ENCODE data around the gene PSMD6.

Gene PSMD6

GRCh38 chr3:64046592-64046991 lies 23.3 kb upstream of the PSMD6 start:
- DNase-seq (ENCODE audit: low read depth), result no peak

GRCh38 chr3:64042952-64043351 lies 19.7 kb upstream of the PSMD6 start:
- no peak for DNase-seq (ENCODE audit: low read depth)

GRCh38 chr3:64039981-64040733 lies 16.9 kb upstream of the PSMD6 start:
- DNase-seq (ENCODE audit: low read depth), result no peak

GRCh38 chr3:64039332-64039731 lies 16.0 kb upstream of the PSMD6 start:
- DNase-seq (ENCODE audit: low read depth), result no peak

- DNase-seq (ENCODE audit: low read depth), result no peak
These were observed 15.0 kb upstream of the PSMD6 start for GRCh38 chr3:64038253-64038767.

- DNase-seq (ENCODE audit: low read depth), result no peak
These were observed 13.8 kb upstream of the PSMD6 start for GRCh38 chr3:64037084-64037483.

GRCh38 chr3:64033069-64033468 lies 9.8 kb upstream of the PSMD6 start:
- DNase-seq (ENCODE audit: low read depth), result no peak

- DNase-seq (ENCODE audit: low read depth), result no peak
These were observed 8.5 kb upstream of the PSMD6 start for GRCh38 chr3:64031540-64032508.

- DNase-seq (ENCODE audit: low read depth), result peak; percentile 60
These were observed 7.4 kb upstream of the PSMD6 start for GRCh38 chr3:64030741-64031140.

- DNase-seq (ENCODE audit: low read depth), result no peak
These were observed 6.0 kb upstream of the PSMD6 start for GRCh38 chr3:64029287-64029686.

GRCh38 chr3:64028754-64029153 lies 5.5 kb upstream of the PSMD6 start:
- no peak for DNase-seq (ENCODE audit: low read depth)

- DNase-seq (ENCODE audit: low read depth), result no peak
These were observed 4.4 kb upstream of the PSMD6 start for GRCh38 chr3:64027658-64028057.

- DNase-seq (ENCODE audit: low read depth), result no peak
These were observed 3.1 kb upstream of the PSMD6 start for GRCh38 chr3:64026346-64026745.

GRCh38 chr3:64023861-64024223 lies 548 bp upstream of the PSMD6 start:
- DNase-seq (ENCODE audit: low read depth), result no peak

GRCh38 chr3:64022451-64023186 lies 675 bp downstream of the PSMD6 start:
- no peak for DNase-seq (ENCODE audit: low read depth)

GRCh38 chr3:64021922-64022321 lies 1.4 kb downstream of the PSMD6 start:
- no peak for DNase-seq (ENCODE audit: low read depth)

GRCh38 chr3:64019879-64020278 lies 3.4 kb downstream of the PSMD6 start:
- no peak for DNase-seq (ENCODE audit: low read depth)

GRCh38 chr3:64019271-64019670 lies 4.0 kb downstream of the PSMD6 start:
- no peak for DNase-seq (ENCODE audit: low read depth)

- DNase-seq (ENCODE audit: low read depth), result no peak
These were observed 6.2 kb downstream of the PSMD6 start for GRCh38 chr3:64016941-64017620.

GRCh38 chr3:64011685-64012084 lies 11.6 kb downstream of the PSMD6 start:
- no peak for DNase-seq (ENCODE audit: low read depth)

GRCh38 chr3:64010199-64010598 lies 13.1 kb downstream of the PSMD6 start:
- DNase-seq (ENCODE audit: low read depth), result no peak

- no peak for DNase-seq (ENCODE audit: low read depth)
These were observed 13.8 kb downstream of the PSMD6 start for GRCh38 chr3:64009528-64009927.
